ENCODE measurements around the gene MMEL1. TPM values are rescaled to one million over a fixed set of nuclear protein-coding genes. Genes with fewer than 3 reads are reported as not detected.

Gene MMEL1
- total and polyA plus RNA-seq, 2 donors from 2014 or later = 4.0 to 8.5 TPM

DNA sequence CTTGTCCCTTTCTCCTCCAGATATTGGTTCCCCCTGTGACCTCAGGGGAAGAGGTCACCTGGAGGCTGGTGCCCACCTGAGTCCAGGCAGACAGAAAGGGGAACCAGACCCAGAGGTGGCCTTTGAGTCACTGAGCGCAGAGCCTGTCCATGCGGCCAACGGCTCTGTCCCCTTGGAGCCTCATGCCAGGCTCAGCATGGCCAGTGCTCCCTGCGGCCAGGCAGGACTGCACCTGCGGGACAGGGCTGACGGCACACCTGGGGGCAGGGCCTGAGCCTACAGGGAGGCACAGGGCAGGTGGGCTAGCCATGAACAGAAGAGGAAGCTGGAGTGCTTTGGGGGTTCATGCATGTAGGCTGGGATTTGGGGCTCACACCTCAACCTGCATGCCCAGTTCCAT is 74.0 kb downstream of the MMEL1 start:
- DNase-seq = peak in 1 of 5 donors; percentile 65
- Histone ChIP-seq H3K4me1 (ENCODE audit: control insufficient read depth in 2 of 3, insufficient read depth in 2 of 3, low read depth in 1 of 3, low read length in 3 of 3) (peaks cover 0 to 24% (median 13%) of the 10 kb centered on the region in 3 donors), H3K27me3 (ENCODE audit: control insufficient read depth, insufficient read depth, low read length) (no peaks in the 10 kb centered on the region), H3K36me3 (ENCODE audit: control insufficient read depth in 2 of 3, insufficient read depth in 3 of 3, low read length in 3 of 3) (no peaks in the 10 kb centered on the region), H3K4me3 (ENCODE audit: low read length in 3 of 3) (no peak overlapping the region), H3K9me3 (ENCODE audit: control insufficient read depth in 2 of 3, insufficient read depth in 1 of 3, low read length in 3 of 3) (no peaks in the 10 kb centered on the region), H3K27ac (ENCODE audit: low read depth in 2 of 2, low read length in 2 of 2) (no peak overlapping the region), H3K9ac (ENCODE audit: low read length in 3 of 3) (no peak overlapping the region)
- TF ChIP-seq, protein P1, sequence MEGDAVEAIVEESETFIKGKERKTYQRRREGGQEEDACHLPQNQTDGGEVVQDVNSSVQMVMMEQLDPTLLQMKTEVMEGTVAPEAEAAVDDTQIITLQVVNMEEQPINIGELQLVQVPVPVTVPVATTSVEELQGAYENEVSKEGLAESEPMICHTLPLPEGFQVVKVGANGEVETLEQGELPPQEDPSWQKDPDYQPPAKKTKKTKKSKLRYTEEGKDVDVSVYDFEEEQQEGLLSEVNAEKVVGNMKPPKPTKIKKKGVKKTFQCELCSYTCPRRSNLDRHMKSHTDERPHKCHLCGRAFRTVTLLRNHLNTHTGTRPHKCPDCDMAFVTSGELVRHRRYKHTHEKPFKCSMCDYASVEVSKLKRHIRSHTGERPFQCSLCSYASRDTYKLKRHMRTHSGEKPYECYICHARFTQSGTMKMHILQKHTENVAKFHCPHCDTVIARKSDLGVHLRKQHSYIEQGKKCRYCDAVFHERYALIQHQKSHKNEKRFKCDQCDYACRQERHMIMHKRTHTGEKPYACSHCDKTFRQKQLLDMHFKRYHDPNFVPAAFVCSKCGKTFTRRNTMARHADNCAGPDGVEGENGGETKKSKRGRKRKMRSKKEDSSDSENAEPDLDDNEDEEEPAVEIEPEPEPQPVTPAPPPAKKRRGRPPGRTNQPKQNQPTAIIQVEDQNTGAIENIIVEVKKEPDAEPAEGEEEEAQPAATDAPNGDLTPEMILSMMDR (IDR thresholded peaks at IDR 0.05; ENCODE audit: borderline replicate concordance, extremely low read depth, insufficient read depth) = no peak
- no peak for FAIRE-seq
- intact Hi-C loops (cut with DNase I) = no loop called here

DNA sequence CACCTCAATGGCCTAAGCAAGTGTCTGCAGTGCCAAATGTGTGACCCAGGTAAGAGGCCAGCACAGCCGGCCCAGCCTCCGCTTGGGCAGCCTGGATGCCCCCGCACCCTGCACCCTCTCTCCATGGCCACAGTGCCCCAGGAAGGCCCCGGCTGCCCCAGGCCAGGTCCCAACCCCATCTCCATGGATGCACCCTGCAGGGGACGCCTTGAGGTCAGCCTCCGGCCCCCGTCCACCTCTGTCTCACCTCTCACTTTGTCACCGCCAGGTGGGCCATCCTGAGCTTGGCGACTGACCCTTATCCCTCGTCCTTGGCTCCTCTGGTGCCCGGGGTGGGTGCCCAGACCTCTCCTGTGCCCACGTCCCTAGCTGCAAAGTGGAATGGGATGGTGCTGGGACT is 74.4 kb downstream of the MMEL1 start:
- intact Hi-C loops (cut with DNase I) = no loop called here
- peaks cover 0 to 24% (median 13%) of the 10 kb centered on the region in 3 donors for H3K4me1 ChIP-seq (ENCODE audit: control insufficient read depth in 2 of 3, insufficient read depth in 2 of 3, low read depth in 1 of 3, low read length in 3 of 3)
- H3K27ac ChIP-seq (ENCODE audit: low read depth in 2 of 2, low read length in 2 of 2) = no peak overlapping the region

DNA sequence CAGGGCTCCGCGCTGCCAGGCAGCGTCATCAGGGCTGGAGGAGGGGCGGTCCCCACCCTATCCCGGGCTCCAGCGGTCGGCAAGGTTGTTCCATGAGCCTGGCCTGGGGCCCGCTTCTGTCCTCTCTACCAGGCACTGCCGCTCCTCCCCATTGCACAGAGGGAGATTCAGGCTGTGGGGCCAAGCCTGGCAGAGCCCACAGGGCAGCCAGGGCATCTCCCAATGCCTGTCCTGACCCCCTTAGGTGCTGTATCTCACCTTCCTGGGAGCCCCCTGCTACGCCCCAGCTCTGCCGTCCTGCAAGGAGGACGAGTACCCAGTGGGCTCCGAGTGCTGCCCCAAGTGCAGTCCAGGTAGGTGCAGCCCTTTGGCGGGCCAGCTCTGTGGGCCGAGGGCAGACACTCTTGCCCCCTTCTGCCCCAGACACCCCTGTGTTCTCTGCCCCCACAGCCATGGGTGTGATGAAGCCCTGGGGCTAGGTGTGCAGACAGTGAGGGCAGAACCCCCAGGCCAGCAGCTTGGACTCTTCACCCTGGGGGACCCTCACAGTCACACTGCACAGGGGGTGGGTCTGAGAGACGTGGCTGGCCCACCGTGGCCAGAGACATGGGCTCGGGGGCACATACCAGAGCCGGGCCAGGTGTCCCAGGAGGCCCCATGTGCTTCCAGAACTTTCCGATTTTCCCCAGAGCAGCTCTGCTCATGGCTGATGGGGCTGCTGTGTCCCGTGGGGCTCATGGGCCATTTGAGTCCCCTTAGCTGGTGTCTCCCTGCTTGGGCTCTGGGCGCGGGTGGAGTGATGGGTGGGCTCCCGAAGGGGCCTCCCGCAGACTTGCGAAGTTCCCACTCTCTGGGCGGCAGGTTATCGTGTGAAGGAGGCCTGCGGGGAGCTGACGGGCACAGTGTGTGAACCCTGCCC is 75.1 kb downstream of the MMEL1 start:
- H3K4me3 ChIP-seq (ENCODE audit: low read length in 3 of 3) = peak overlapping the region in 2 of 3 donors; percentile 82 to 87

More for the DNA sequence above, 74.4 kb downstream of the MMEL1 start:
- Histone ChIP-seq H3K9me3 (ENCODE audit: control insufficient read depth in 2 of 3, insufficient read depth in 1 of 3, low read length in 3 of 3) (no peaks in the 10 kb centered on the region), H3K36me3 (ENCODE audit: control insufficient read depth in 2 of 3, insufficient read depth in 3 of 3, low read length in 3 of 3) (no peaks in the 10 kb centered on the region), H3K27me3 (ENCODE audit: control insufficient read depth, insufficient read depth, low read length) (no peaks in the 10 kb centered on the region), H3K9ac (ENCODE audit: low read length in 3 of 3) (no peak overlapping the region), H3K4me3 (ENCODE audit: low read length in 3 of 3) (no peak overlapping the region)
- FAIRE-seq = no peak
- DNase-seq = peak in 1 of 5 donors; percentile 76
- TF ChIP-seq, protein P1 (IDR thresholded peaks at IDR 0.05; ENCODE audit: borderline replicate concordance, extremely low read depth, insufficient read depth) = no peak

More for the DNA sequence above, 75.1 kb downstream of the MMEL1 start:
- Histone ChIP-seq H3K9me3 (ENCODE audit: control insufficient read depth in 2 of 3, insufficient read depth in 1 of 3, low read length in 3 of 3) (no peaks in the 10 kb centered on the region), H3K4me1 (ENCODE audit: control insufficient read depth in 2 of 3, insufficient read depth in 2 of 3, low read depth in 1 of 3, low read length in 3 of 3) (peaks cover 0 to 24% (median 13%) of the 10 kb centered on the region in 3 donors), H3K9ac (ENCODE audit: low read length in 3 of 3) (peak overlapping the region in 1 of 3 donors; percentile 92), H3K27me3 (ENCODE audit: control insufficient read depth, insufficient read depth, low read length) (no peaks in the 10 kb centered on the region), H3K36me3 (ENCODE audit: control insufficient read depth in 2 of 3, insufficient read depth in 3 of 3, low read length in 3 of 3) (no peaks in the 10 kb centered on the region), H3K27ac (ENCODE audit: low read depth in 2 of 2, low read length in 2 of 2) (peak overlapping the region; percentile 92 to 94)
- DNase-seq = peak in 1 of 5 donors; percentile 81
- TF ChIP-seq, protein P1 (IDR thresholded peaks at IDR 0.05; ENCODE audit: borderline replicate concordance, extremely low read depth, insufficient read depth) = no peak
- no peak for FAIRE-seq
- intact Hi-C loops (cut with DNase I) = no loop called here
